Measurements from ENCODE around the gene ROR1. TPM values are rescaled to one million over a fixed set of nuclear protein-coding genes. Genes with fewer than 3 reads are reported as not detected.

The ROR1 gene
- total RNA-seq, 1 donor from 2014 or later: 11.0 TPM

GRCh38 chr1:63898428-63899196 is 124.8 kb downstream of the ROR1 start:
- Mint-ChIP-seq H3K9me3 (no peaks in the 10 kb centered on the region), H3K4me3 (no peak overlapping the region), H3K4me1 (peaks cover 7% of the 10 kb centered on the region), H3K36me3 (ENCODE audit: low read depth) (no peaks in the 10 kb centered on the region), H3K27me3 (ENCODE audit: low read depth) (no peaks in the 10 kb centered on the region), H3K27ac (ENCODE audit: unreplicated experiment) (no peak overlapping the region)
- TF ChIP-seq CTCF (conservative IDR thresholded peaks at IDR 0.05): no peak
- DNase-seq (ENCODE audit: low read depth, low spot score): no peak

DNA sequence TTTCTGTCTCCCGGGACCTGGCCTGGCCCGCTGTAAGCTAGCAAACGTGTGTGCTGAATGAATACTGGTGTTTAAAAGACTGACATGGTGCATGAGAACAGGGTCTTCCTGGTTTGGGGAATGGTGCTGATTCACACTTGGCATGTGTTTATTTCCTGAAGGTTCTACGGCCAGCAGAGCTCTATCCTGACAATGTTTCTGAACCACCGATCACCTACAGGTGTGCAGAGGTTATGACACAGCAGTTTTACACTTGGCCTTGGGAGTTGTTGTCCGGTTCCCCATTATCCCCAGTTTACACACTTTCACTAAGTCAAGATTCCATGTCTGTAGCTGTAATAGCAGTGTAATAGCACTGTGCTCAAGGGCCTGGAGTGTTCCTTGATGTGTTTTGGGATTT is 127.3 kb downstream of the ROR1 start:
- TF ChIP-seq CTCF (conservative IDR thresholded peaks at IDR 0.05): no peak
- peaks cover 9% of the 10 kb centered on the region for H3K4me1 Mint-ChIP-seq
- no peaks in the 10 kb centered on the region for H3K9me3 Mint-ChIP-seq
- H3K27ac Mint-ChIP-seq (ENCODE audit: unreplicated experiment): no peak overlapping the region
- no peaks in the 10 kb centered on the region for H3K27me3 Mint-ChIP-seq (ENCODE audit: low read depth)
- H3K4me3 Mint-ChIP-seq: no peak overlapping the region
- no peaks in the 10 kb centered on the region for H3K36me3 Mint-ChIP-seq (ENCODE audit: low read depth)
- DNase-seq (ENCODE audit: low read depth, low spot score): no peak

DNA sequence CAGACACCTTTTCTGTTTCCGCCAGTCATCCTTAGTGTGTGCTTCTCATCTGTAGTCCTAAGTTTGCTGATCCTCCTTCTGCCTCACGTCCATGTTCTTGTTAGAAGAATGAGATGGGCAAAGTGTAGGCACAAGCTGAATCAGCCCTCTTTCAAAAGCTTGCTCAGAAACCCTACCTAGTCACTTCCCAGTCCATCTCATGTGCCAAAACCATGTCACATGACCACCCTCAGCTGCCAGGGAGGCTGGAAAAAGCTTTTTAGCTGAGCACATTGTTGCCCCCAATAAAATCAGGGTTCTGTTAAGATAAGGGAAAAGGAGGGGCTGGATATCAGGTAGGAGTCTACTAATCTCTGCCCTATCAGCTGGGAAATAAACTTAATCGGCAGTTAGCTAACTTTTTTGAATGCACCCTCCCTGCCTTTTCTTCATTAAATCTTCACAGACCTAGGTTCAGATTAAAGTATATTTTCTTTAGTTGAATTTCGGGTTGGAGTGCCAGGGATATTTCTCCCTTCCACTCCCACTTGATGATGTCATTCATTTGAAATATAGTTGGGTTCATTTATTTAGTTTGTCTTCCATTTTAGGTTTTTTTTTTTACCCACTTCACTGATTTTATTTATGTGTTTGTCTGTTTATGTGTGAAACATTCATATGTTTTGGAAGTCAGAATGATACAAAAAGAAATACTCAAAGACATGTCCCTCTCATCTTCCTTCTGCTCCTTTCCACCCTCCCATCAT is 129.2 kb downstream of the ROR1 start:
- no peak for DNase-seq (ENCODE audit: low read depth, low spot score)
- Mint-ChIP-seq H3K9me3 (no peaks in the 10 kb centered on the region), H3K27ac (ENCODE audit: unreplicated experiment) (no peak overlapping the region), H3K27me3 (ENCODE audit: low read depth) (no peaks in the 10 kb centered on the region), H3K4me1 (peaks cover 19% of the 10 kb centered on the region), H3K4me3 (no peak overlapping the region), H3K36me3 (ENCODE audit: low read depth) (no peaks in the 10 kb centered on the region)
- no peak for TF ChIP-seq CTCF (conservative IDR thresholded peaks at IDR 0.05)

- TF ChIP-seq CTCF (conservative IDR thresholded peaks at IDR 0.05): no peak
- no peak overlapping the region for H3K27ac Mint-ChIP-seq (ENCODE audit: unreplicated experiment)
- peaks cover 16% of the 10 kb centered on the region for H3K4me1 Mint-ChIP-seq
- DNase-seq (ENCODE audit: low read depth, low spot score): no peak
- no peaks in the 10 kb centered on the region for H3K27me3 Mint-ChIP-seq (ENCODE audit: low read depth)
- no peaks in the 10 kb centered on the region for H3K36me3 Mint-ChIP-seq (ENCODE audit: low read depth)
- no peak overlapping the region for H3K4me3 Mint-ChIP-seq
- H3K9me3 Mint-ChIP-seq: no peaks in the 10 kb centered on the region
These were observed 130.3 kb downstream of the ROR1 start for GRCh38 chr1:63903947-63904610.

DNA sequence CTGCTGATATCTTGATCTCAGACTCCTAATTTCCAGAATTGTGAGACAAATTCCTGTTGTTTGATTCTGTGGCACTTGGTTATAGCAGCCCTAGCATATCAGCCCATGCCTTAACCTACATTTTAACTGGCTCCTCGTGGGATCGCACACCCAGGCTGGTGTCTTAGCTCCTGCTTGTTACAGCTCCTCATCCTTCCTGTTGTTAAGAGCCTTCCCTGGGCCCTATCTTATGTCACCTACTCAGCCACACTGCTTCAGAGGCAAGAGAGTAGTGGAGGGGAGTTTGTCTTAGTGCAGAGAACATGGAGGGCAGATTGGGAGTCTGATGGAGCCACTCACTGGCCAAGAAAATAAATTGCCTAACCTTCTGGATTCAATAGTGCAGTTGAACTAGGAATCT is 131.0 kb downstream of the ROR1 start:
- H3K9me3 Mint-ChIP-seq: no peaks in the 10 kb centered on the region
- TF ChIP-seq CTCF (conservative IDR thresholded peaks at IDR 0.05): no peak
- H3K27me3 Mint-ChIP-seq (ENCODE audit: low read depth): no peaks in the 10 kb centered on the region
- no peaks in the 10 kb centered on the region for H3K36me3 Mint-ChIP-seq (ENCODE audit: low read depth)
- no peak for DNase-seq (ENCODE audit: low read depth, low spot score)
- peaks cover 19% of the 10 kb centered on the region for H3K4me1 Mint-ChIP-seq
- no peak overlapping the region for H3K4me3 Mint-ChIP-seq
- no peak overlapping the region for H3K27ac Mint-ChIP-seq (ENCODE audit: unreplicated experiment)

All from neural crest cell (in vitro differentiated cells).